Muscle layer of duodenum (tissue), 2 donors: ENCODE results near the gene GLTP.
"Not testable (repeated sequence)": the region's sequence is repeated elsewhere in the genome, so short reads cannot be mapped to it uniquely, and the experiment has no call there.

Experiments
- H3K27ac ChIP-seq: one replicate; pipeline ENCODE4 v1.7.0; 2013; ENCODE audit warnings: mild to moderate bottlenecking, low read length
- H3K27me3 ChIP-seq: one replicate; pipeline ENCODE4 v1.7.0; 2013; ENCODE audit warnings: low read depth, mild to moderate bottlenecking, control low read depth, low read length
- H3K36me3 ChIP-seq, 2 donors: one replicate each; pipeline ENCODE4 v1.7.0; 2013; ENCODE audit warnings: low read length in 2 of 2, control low read depth in 1 of 2, mild to moderate bottlenecking in 1 of 2; ENCODE audit not compliant: insufficient read depth in 2 of 2, control insufficient read depth in 1 of 2
- H3K4me1 ChIP-seq, 2 donors: one replicate each; pipeline ENCODE4 v1.7.0; 2013; ENCODE audit warnings: low read length in 2 of 2, mild to moderate bottlenecking in 2 of 2, control low read depth in 1 of 2, moderate library complexity in 1 of 2; ENCODE audit not compliant: insufficient read depth in 2 of 2, control insufficient read depth in 1 of 2
- H3K4me3 ChIP-seq, 2 donors: one replicate each; pipeline ENCODE4 v1.7.0; 2013; ENCODE audit warnings: low read length in 2 of 2, low read depth in 1 of 2, mild to moderate bottlenecking in 1 of 2
- H3K9me3 ChIP-seq, 2 donors: one replicate each; pipeline ENCODE4 v1.7.0; 2013; ENCODE audit warnings: low read length in 2 of 2, control low read depth in 1 of 2, mild to moderate bottlenecking in 1 of 2; ENCODE audit not compliant: control insufficient read depth in 1 of 2
- donor health status: healthy.

Gene GLTP

DNA sequence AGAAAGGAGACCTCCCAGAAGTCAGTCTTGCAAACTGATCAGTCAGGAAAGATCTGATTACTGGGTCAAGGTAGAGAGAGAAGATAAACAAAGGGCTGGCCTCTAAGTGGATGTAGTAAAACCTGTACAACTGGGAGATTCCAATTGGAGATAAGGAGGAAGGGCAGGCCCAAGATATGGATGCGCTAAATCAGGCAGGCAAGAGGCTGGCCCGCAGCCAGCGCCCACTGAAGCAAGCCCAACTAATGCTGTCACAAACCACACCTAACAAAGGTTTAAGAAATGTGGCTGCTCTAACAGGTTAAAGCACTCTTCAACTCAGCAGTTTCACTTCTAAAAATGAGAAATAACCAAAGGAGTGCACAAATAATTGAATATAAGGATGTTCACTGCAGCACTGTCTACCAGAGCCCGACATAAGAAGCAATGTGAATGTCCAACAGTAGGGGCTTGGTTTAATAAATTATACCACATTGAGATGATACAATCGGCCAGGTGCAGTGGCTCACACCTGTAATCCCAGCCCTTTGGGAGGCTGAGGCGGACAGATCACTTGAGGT, 4.7 kb downstream of the GLTP start:
- Histone ChIP-seq H3K27me3 (no peaks in the 10 kb centered on the region), H3K4me1 (peaks cover 10 to 25% of the 10 kb centered on the region in 2 donors), H3K36me3 (peaks cover 0 to 7% of the 10 kb centered on the region in 2 donors), H3K9me3 (no peaks in the 10 kb centered on the region), H3K27ac (no peak overlapping the region), H3K4me3 (no peak overlapping the region)

DNA sequence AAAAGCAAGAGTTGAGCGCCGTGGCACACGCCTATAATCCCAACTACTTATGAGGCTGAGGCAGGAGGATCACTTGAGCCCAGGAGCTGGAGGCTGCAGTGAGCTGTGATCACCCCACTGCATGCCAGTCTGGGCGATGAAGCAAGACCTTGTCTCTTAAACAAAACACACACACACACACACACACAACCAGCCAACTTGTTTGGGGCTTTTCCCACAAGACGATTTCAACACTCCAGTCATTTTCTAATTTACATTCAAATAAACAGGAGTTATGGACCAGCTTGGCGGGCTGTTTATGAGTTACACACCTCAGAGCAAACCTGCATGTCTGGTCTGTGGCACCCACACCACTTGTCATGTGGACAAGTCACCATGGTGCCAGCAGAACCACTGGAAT, 6.7 kb downstream of the GLTP start:
- Histone ChIP-seq H3K4me3 (no peak overlapping the region), H3K9me3 (no peaks in the 10 kb centered on the region), H3K36me3 (peaks cover 0 to 7% of the 10 kb centered on the region in 2 donors), H3K4me1 (peaks cover 1 to 14% of the 10 kb centered on the region in 2 donors), H3K27ac (no peak overlapping the region), H3K27me3 (no peaks in the 10 kb centered on the region)

DNA sequence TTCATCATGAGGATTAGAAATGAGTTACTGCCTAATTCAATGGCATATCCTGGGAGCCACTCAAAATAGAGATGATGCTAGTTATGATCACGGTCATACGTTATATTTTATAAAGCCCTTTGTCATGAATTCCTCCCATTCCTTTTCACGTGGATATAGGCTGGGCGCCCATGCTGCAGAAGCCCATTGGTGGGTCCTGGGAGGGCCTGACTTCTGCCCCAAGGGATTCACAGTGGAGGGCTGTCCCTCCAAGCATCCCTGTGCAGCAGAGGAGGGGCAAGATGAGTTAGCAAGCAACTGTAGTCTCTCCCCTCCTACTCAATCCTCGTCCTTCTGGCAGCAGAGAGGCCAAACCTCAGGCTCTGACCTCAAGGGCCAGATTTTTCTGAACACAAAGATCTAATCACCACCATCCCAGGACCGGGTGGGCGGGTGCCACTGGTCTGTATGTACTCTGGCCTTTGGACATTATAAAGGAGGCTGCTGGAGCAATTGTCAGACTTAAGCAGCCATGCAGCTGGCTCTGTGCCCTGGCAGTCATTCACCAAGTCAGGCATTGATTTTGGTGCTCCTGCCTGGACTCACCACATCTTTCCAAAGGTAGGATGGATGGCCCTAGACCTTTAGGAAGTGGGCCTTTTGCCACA, 8.6 kb downstream of the GLTP start:
- Histone ChIP-seq H3K27ac (no peak overlapping the region), H3K4me1 (no peaks in the 10 kb centered on the region), H3K9me3 (no peaks in the 10 kb centered on the region), H3K4me3 (no peak overlapping the region), H3K27me3 (no peaks in the 10 kb centered on the region), H3K36me3 (peaks cover 0 to 7% of the 10 kb centered on the region in 2 donors)

DNA sequence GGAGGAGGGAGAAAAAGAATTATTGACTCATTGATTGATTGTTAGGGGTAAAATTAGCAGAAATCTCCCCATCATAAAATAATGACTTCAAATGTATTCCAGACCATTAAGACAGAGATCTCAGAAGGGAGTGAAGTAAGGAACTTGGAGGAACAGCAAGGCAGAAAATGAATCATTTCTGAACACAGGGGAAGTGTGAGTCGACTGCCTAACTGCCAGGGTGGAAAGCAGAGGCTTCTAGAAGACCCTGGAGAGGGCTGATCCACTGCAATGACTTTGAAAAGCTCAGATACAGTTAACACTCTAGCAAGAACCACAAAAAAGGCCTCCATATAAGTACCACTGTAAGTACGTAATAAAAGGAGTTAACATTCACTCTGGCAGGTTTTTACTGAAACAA, 9.7 kb downstream of the GLTP start:
- no peak overlapping the region for H3K27ac ChIP-seq
- H3K9me3 ChIP-seq, result no peaks in the 10 kb centered on the region
- no peaks in the 10 kb centered on the region for H3K4me1 ChIP-seq
- H3K27me3 ChIP-seq, result no peaks in the 10 kb centered on the region
- no peak overlapping the region for H3K4me3 ChIP-seq
- H3K36me3 ChIP-seq, result peaks cover 0 to 7% of the 10 kb centered on the region in 2 donors

DNA sequence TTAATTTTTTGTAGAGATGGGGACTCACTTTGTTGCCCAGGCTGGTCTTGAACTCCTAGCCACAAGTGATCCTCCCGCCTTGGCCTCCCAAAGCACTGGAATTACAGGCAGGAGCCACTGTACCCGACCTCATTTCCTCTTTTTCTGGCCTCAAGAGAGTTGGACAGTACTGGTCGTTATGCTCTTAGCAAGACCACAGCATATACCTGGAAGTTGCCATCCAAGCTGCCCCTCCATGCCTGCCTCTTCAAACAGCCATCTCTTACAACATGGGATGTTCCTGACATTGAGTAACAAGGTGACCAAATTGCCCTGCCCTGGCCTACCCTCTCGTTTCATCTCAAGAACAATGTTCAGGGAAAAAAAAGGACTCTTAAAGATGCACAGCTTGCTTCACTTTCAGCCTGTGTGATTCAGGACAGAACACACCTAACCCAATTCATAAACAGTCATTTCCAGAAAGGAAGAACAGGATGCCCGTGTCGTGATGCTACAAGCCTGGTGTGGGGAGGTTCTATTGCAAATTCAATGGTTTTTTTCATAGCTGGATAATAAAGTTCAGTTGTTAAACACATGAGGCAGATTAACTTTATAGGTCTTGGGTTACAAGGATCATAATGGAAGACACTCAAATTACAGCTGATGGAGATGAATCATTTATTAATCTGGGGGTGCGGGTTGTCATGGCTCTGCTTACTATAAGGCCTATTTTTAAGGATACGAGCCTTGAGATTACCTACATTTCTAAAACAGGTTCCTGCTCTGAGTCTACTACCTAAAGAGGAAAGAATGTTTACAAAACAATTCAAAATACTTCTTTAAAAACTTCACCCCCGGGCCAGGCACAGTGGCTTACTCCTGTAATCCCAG, 11.9 kb downstream of the GLTP start:
- Histone ChIP-seq H3K27me3 (no peaks in the 10 kb centered on the region), H3K4me1 (no peaks in the 10 kb centered on the region), H3K4me3 (no peak overlapping the region), H3K9me3 (no peaks in the 10 kb centered on the region), H3K27ac (no peak overlapping the region), H3K36me3 (peaks cover 0 to 7% of the 10 kb centered on the region in 2 donors)

DNA sequence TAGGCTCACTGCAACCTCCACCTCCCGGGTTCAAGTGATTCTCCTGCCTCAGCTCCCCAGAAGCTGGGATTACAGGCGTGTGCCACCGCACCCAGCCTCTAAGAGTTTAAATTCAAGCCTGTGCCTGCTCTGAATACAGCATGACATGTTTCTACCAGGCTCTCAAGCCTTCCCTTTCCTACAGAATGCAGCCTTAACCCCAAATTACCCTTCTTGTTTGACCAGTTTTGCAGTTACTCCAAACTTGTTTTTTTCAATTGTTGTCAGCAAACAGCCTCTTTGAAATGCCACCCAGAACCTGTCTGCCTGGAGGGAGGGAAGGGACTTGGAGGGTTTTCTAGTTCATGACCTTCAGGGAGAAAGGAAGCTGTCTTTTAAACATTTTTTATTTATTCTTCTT, 15.4 kb downstream of the GLTP start:
- Histone ChIP-seq H3K36me3 (peaks cover 6 to 11% of the 10 kb centered on the region in 2 donors), H3K4me3 (no peak overlapping the region), H3K9me3 (no peaks in the 10 kb centered on the region), H3K4me1 (no peaks in the 10 kb centered on the region), H3K27me3 (no peaks in the 10 kb centered on the region), H3K27ac (no peak overlapping the region)

DNA sequence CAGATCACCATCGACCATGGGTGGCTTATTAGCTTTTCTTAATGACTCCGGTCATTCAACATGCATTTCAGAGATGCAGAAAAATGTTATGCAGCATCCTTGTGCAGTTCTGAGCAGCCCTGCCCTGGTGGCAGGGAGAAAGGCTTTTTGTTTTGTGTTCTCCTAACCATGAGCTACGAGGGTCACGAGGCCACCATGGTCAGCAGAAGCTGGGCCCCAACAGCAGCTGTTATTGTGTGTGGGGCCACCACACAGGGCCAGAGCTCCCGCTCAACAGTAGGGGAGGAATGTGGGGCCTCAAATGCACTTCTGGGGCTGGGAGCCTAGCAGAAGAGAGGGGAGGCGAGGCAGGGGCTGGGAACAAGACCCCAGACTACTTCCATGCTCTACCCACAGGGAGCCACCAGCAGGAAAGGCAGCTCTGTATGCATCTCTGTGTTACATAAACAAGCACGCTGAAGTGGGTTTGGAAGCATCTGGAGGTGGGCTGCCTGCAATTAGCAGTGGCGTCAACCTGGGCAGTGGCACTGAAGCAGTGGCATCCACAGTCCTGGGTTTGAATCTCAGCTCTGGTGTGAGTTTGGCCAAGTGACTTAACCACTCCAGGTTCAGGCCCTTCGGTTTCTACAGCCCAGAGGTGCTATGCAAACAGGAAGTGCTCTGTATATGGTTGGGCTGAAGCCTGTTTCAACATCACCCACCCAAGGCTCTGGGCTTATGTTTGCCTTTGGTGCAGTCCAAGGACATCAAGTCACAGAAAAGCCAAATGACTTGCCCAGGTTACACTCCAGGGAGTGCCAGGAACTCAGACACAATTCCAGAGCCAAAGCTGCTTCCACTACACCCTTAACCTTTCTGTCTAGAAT, 16.3 kb downstream of the GLTP start:
- H3K27me3 ChIP-seq, result no peaks in the 10 kb centered on the region
- no peak overlapping the region for H3K27ac ChIP-seq
- peaks cover 6 to 11% of the 10 kb centered on the region in 2 donors for H3K36me3 ChIP-seq
- H3K4me3 ChIP-seq, result no peak overlapping the region
- no peaks in the 10 kb centered on the region for H3K9me3 ChIP-seq
- no peaks in the 10 kb centered on the region for H3K4me1 ChIP-seq

DNA sequence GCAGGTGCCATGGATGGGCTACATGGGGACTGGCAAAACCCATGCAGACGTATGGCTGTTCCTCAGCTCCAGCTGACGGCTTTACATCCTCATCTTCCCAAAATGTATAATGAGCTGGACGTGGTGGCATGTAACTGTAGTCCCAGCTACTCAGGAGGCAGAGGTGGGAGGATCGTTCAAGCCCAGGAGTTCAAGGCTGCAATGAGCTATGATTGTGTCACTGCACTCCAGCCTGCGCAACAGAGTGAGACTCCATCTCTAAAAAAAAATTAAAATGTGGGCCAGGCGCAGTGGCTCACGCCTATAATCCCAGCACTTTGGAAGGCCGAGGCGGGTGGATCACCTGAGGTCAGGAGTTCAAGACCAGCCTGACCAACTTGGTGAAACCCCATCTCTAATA, 17.9 kb downstream of the GLTP start:
- H3K4me3 ChIP-seq, H3K27ac ChIP-seq, H3K9me3 ChIP-seq, H3K4me1 ChIP-seq, H3K27me3 ChIP-seq: not testable (repeated sequence)
- H3K36me3 ChIP-seq, result peaks cover 10 to 21% of the 10 kb centered on the region in 2 donors

DNA sequence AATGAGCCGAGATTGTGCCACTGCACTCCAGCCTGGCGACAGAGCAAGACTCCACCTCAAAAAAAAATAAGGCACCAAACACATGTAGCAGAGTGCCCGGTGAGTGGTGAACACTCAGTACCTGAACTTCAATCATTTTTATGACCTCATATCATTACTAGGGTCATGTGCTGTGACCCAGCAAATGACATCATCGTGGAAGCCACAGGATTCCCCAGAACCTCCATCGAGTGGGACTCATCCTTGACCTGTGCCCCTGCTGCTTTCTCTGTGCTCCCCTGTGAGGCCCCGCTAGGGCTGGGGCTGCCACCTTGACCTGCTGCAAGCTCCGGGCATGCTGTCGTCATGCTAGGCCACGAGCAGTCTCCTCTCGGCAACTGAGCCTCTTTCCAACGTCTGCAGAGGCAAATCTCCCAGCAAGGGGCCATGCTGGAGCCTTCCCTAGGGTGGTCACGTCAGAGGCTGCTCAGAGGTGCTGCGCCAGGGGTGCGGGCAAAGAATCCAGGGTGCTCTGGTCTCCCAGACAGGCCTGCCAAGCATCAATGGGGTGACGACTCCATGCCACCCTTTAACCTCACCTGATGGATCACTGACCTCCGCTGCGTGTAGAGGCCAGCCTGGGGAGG, 18.5 kb downstream of the GLTP start:
- no peaks in the 10 kb centered on the region for H3K27me3 ChIP-seq
- no peaks in the 10 kb centered on the region for H3K9me3 ChIP-seq
- no peaks in the 10 kb centered on the region for H3K4me1 ChIP-seq
- peaks cover 16 to 28% of the 10 kb centered on the region in 2 donors for H3K36me3 ChIP-seq
- no peak overlapping the region for H3K4me3 ChIP-seq
- no peak overlapping the region for H3K27ac ChIP-seq

DNA sequence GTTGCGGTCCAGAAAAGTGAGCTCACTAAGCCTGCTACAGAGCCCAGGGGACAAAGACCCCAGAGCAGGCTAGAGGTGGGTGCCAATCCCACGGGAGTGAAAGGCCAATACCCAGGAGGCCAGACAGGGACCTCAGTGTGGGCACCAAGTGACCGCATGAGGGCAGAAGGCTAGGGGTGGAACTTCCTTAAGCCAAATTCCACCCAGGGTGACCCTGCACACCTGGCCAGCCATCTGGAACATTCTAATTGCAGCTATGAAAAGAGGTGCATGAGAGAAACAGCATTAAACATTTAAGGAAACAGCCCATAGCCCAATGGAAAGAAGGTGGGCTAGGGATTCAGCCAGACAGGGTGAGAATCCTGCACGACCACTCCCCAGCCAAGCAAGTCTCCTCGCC, 19.4 kb downstream of the GLTP start:
- Histone ChIP-seq H3K4me1 (no peaks in the 10 kb centered on the region), H3K36me3 (peaks cover 21 to 36% of the 10 kb centered on the region in 2 donors), H3K27me3 (no peaks in the 10 kb centered on the region), H3K9me3 (no peaks in the 10 kb centered on the region), H3K27ac (no peak overlapping the region), H3K4me3 (no peak overlapping the region)
